GM23248 (cell line): ENCODE results near the gene MCF2L. TPM values are rescaled to one million over a fixed set of nuclear protein-coding genes. Genes with fewer than 3 reads are reported as not detected.

Experiments
- DNase-seq: peaks from one replicate; pipeline ENCODE4 v3.0.0-alpha.2; 2015
- H2AFZ ChIP-seq: fragments of 200-600 bp; sonication (generic); 2 replicates; pipeline ENCODE4 v1.6.1; 2016; ENCODE audit warnings: antibody characterized with exemption
- H3F3A ChIP-seq: fragments of 200-600 bp; sonication (generic); 2 replicates; pipeline ENCODE4 v1.6.1; 2016; ENCODE audit warnings: mild to moderate bottlenecking, antibody characterized with exemption, mixed run types; ENCODE audit not compliant: insufficient read depth
- H3K27ac ChIP-seq: fragments of 200-600 bp; sonication (generic); 2 replicates; pipeline ENCODE4 v1.5.1; 2016; ENCODE audit warnings: mild to moderate bottlenecking
- H3K27me3 ChIP-seq: fragments of 200-600 bp; sonication (generic); replicated peaks from 2 replicates; pipeline ENCODE4 v1.6.1; 2016; ENCODE audit warnings: mild to moderate bottlenecking; ENCODE audit not compliant: insufficient read depth
- H3K36me3 ChIP-seq: fragments of 200-600 bp; sonication (generic); 2 replicates; pipeline ENCODE4 v1.6.1; 2016; ENCODE audit warnings: low read depth, mild to moderate bottlenecking
- H3K4me1 ChIP-seq: fragments of 200-600 bp; sonication (generic); 2 replicates; pipeline ENCODE4 v1.6.1; 2016; ENCODE audit warnings: mild to moderate bottlenecking; ENCODE audit not compliant: insufficient read depth
- H3K4me2 ChIP-seq: fragments of 200-600 bp; sonication (generic); one replicate; pipeline ENCODE4 v1.6.1; 2016; ENCODE audit warnings: mild to moderate bottlenecking; ENCODE audit not compliant: unreplicated experiment
- H3K4me3 ChIP-seq: fragments of 200-600 bp; sonication (generic); 2 replicates; pipeline ENCODE4 v1.5.1; 2016; ENCODE audit warnings: mild to moderate bottlenecking
- H3K79me2 ChIP-seq: fragments of 200-600 bp; sonication (generic); 2 replicates; pipeline ENCODE4 v1.6.1; 2016; ENCODE audit warnings: mild to moderate bottlenecking; ENCODE audit not compliant: insufficient read depth
- H3K9ac ChIP-seq: fragments of 200-600 bp; sonication (generic); 2 replicates; pipeline ENCODE4 v1.6.1; 2016; ENCODE audit warnings: mild to moderate bottlenecking
- H3K9me2 ChIP-seq: fragments of 200-600 bp; sonication (generic); 2 replicates; pipeline ENCODE4 v1.6.1; 2016; ENCODE audit warnings: mixed run types, mild to moderate bottlenecking, moderate library complexity; ENCODE audit not compliant: insufficient read depth
- H3K9me3 ChIP-seq: fragments of 200-600 bp; sonication (generic); one replicate; pipeline ENCODE4 v1.6.1; 2017; ENCODE audit warnings: low read depth
- H4K20me1 ChIP-seq: fragments of 200-600 bp; sonication (generic); 2 replicates; pipeline ENCODE4 v1.6.0; 2016; ENCODE audit not compliant: insufficient read depth
- EZH2 ChIP-seq: fragments of 200-600 bp; sonication (generic); IDR thresholded peaks from 2 replicates; pipeline ENCODE4 v1.6.1; 2018; ENCODE audit warnings: antibody characterized with exemption, mild to moderate bottlenecking; ENCODE audit not compliant: insufficient read depth, poor library complexity, severe bottlenecking
- EZH2phosphoT487 ChIP-seq: fragments of 200-600 bp; sonication (generic); IDR thresholded peaks from 2 replicates; pipeline ENCODE4 v1.6.1; 2018; ENCODE audit warnings: antibody characterized with exemption, moderate library complexity, mild to moderate bottlenecking, low read depth; ENCODE audit not compliant: insufficient read depth
- WGBS, 2 experiments: methylation state at CpG; one replicate each; pipeline ENCODE4 v1.1.6; 2015 to 2017; ENCODE audit warnings: low lambda C conversion rate in 2 of 2, low coverage in 1 of 2; ENCODE audit errors: missing lambda C conversion rate in 2 of 2; 5-methylcytosine and 5-hydroxymethylcytosine counted together
- in situ Hi-C: fragments of 300-500 bp; cut with MboI; formaldehyde crosslinking; loops from 2 replicates; pipeline ENCODE4 v1.15.0; 2020
- polyA plus RNA-seq: library from polyadenylated mRNA; unstranded; fragments of >200 nt; fragmentation: Nextera tagmentation; extraction: Ambion mirVana; gene quantifications from 2 replicates; pipeline ENCODE4 v1.2.1, GENCODE V29; 2016
- total RNA-seq: library from RNA; depleted of rRNA; stranded (reverse); fragments of >200 nt; shearing (Covaris generic); gene quantifications from 2 replicates; pipeline ENCODE4 v1.2.3, GENCODE V29; 2014

Gene MCF2L
- total and polyA plus RNA-seq, 2 experiments from 2014 or later = not detected

DNA sequence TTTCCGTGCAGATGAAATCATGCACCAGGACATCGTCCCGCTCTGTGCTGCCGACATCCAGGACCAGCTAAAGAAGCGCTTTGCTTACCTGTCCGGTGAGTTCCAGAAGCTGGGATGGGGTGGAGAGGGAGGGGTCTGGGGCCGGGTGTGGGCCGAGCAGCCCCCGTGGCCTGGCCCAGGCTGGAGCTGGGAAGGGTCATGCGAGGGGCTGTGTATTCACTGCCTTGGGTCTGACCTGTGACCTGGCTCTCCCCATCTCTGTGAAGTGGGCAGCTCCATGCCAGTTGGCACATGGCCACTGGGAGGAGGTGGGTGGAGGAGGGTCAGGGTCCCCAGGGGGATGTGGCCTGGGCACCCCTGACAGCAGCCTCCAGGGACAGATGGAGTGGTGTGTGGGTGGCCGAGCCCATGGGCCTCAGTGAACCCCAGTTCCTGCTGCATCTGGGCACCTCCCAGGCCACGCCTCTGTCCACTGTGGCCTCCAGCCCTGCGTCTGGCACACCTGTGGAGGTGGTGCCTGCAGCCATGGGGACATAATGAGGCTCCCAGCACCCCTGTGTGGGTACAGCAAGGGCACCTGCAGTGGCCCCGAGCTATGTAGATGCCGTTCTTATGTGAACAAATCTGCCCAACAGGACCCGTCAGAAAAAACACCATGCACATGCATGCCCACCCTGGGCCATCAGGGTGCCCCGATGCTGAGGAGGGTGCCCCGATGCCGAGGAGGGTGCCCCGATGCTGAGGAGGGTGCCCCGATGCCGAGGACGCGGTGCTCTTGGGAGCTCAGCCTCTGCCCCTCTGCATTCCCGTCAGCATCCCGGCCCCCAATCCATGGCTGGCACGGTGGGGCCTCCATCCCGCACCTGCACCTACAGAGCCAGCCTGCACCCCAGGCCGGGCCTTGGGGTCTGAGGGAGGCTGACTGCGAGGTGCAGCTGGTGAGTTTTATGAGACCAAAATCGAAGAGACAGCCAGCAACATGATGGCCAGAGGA, 46.0 kb downstream of the MCF2L start:
- no peak overlapping the region for H3K4me3 ChIP-seq
- WGBS, 2 experiments = 57 to 60% methylated on average over 27 to 31 of the region's 31 CpGs
- no peak overlapping the region for H3K9ac ChIP-seq
- no peaks in the 10 kb centered on the region for H3K4me1 ChIP-seq
- no peaks in the 10 kb centered on the region; the same call in 1 of the 2 replicates for H3K27me3 ChIP-seq
- no peak overlapping the region for H3K4me2 ChIP-seq
- no peaks in the 10 kb centered on the region for H3K79me2 ChIP-seq
- no peak overlapping the region for H3K27ac ChIP-seq
- H3K9me3 ChIP-seq = no peaks in the 10 kb centered on the region
- H4K20me1 ChIP-seq = no peaks in the 10 kb centered on the region
- no peak for TF ChIP-seq EZH2
- TF ChIP-seq EZH2phosphoT487 = no peak
- in situ Hi-C loops = no loop called here
- H2AFZ ChIP-seq = no peak overlapping the region
- no peaks in the 10 kb centered on the region for H3K9me2 ChIP-seq
- no peak for DNase-seq
- no peaks in the 10 kb centered on the region for H3K36me3 ChIP-seq
- H3F3A ChIP-seq = no peaks in the 10 kb centered on the region

DNA sequence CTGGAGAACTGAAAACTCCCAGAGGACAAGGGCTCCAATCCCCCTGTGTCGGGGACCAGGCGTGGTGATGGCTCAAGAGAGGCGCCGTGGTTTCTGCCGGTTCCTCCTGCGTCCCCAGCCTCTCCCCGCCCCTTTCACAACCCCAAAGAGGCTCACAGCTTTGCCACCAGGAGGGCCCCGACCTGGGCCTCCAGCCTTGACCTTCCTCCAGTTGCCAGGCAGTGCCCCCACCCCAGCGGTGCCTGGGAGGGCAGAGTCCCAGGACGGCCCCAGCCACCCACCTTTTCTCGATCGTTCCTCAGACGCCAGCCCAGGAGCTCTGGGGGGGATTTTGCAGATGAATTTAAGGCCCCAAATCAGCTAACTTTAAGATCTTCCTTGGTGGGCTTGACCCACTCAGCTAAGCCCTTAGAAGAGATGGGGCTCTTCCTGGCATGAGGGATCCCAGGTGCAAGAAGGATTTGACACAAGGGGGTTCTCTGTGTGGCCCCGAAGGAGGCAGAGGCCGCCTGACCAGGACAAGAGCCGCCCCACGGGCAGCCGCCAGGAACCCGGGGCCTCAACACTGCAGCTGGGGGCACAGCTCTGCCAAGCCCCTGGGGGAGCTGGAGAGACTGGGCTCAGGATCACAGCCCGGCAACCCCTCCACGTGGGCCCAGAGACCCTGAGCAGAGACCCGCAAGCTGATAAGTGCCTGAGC, 47.0 kb downstream of the MCF2L start:
- Histone ChIP-seq H3K9me3 (no peaks in the 10 kb centered on the region), H3K9me2 (no peaks in the 10 kb centered on the region), H3K27me3 (no peaks in the 10 kb centered on the region; the same call in 1 of the 2 replicates), H3F3A (no peaks in the 10 kb centered on the region), H3K4me3 (no peak overlapping the region), H3K4me2 (no peak overlapping the region), H3K4me1 (no peaks in the 10 kb centered on the region), H3K79me2 (no peaks in the 10 kb centered on the region), H3K36me3 (no peaks in the 10 kb centered on the region), H4K20me1 (no peaks in the 10 kb centered on the region), H3K9ac (no peak overlapping the region), H3K27ac (no peak overlapping the region), H2AFZ (no peak overlapping the region)
- DNase-seq = no peak
- TF ChIP-seq EZH2phosphoT487 (no peak), EZH2 (no peak)
- in situ Hi-C loops = no loop called here
- WGBS, 2 experiments = 58 to 65% methylated on average over 18 to 19 of the region's 22 CpGs

DNA sequence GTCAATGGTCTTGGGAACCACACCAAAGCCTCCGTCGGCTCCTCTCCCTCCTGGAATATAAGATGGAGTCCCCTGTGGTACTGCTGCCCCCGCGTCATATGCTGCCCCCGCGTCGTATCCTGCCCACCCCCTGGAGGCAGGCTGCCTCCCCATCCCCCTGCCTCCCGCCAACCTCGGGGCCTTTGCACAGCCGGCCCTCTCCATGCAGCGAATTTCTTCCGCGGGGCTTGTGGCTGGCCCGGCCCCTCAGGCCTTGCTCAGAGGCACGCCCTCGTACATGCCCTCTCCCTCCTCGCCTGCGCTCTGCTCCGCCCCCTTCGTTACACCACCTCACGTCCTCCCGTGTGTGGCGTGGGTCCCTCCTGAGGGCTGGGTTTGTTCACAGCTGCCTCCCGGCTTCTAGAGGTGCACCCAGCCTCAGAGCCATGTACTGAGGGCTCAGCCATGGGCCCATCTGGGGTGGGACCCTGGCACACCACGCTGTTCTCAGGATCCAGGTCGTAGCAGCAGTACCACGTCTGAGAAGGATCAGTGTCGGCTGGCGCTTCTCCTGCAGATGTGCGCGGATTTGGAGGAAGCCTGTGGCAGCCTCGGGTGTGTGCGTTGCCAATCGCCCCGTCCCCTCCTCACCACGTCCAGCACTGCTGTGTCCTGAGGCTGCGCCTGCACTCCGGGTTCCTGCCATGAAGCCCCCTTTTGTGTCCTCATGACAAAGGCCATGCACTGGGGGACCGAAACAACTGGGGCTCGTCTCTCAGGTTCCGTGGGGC, 47.7 kb downstream of the MCF2L start:
- DNase-seq = no peak
- H3K4me1 ChIP-seq = no peaks in the 10 kb centered on the region
- H2AFZ ChIP-seq = no peak overlapping the region
- H3F3A ChIP-seq = no peaks in the 10 kb centered on the region
- no peaks in the 10 kb centered on the region for H3K79me2 ChIP-seq
- H4K20me1 ChIP-seq = no peaks in the 10 kb centered on the region
- H3K9me2 ChIP-seq = no peaks in the 10 kb centered on the region
- no peaks in the 10 kb centered on the region for H3K36me3 ChIP-seq
- H3K4me2 ChIP-seq = no peak overlapping the region
- no peak for TF ChIP-seq EZH2phosphoT487
- TF ChIP-seq EZH2 = no peak
- no peaks in the 10 kb centered on the region; the same call in 1 of the 2 replicates for H3K27me3 ChIP-seq
- 58 to 74% methylated on average over 27 to 41 of the region's 41 CpGs for WGBS, 2 experiments
- no peak overlapping the region for H3K4me3 ChIP-seq
- no peak overlapping the region for H3K27ac ChIP-seq
- in situ Hi-C loops = no loop called here
- H3K9me3 ChIP-seq = no peaks in the 10 kb centered on the region
- no peak overlapping the region for H3K9ac ChIP-seq

DNA sequence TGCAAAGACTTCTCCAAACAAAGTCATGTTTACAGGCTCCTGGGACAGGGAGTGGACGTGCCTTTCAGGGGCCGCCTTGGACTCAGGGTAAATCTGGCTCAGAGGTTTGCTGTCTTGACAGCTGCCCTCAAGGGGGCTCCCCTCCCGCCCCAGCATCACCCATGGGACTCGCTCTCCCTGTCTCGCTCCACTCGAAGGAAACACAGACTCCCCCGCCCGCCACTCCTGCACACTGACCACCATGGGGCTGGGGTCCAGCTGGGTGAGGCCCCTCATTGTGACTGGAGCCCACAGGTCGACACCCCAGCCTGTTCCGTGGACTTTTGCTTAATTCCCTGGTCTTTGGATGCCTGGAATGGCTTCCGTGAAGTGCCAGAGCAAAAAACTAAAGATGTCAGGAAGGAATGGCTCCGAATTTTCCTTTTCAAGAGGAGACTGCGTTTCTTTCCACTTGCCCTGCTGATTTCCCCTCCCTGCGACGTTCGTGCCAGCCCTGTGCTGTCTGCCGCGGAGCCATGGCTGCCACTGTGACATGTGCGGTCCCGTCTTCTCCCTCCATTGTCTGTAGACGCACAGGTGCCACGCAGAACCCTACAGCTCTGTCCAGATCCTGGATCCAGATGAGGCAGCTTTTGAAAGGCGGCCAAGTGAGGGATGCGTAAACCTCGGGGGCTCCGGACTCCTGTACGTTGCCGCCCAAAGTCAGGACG, 48.6 kb downstream of the MCF2L start:
- DNase-seq = no peak
- no peak overlapping the region for H3K4me2 ChIP-seq
- no peak overlapping the region for H2AFZ ChIP-seq
- H3K4me1 ChIP-seq = no peaks in the 10 kb centered on the region
- no peaks in the 10 kb centered on the region for H3K36me3 ChIP-seq
- TF ChIP-seq EZH2 (no peak), EZH2phosphoT487 (no peak)
- no peak overlapping the region for H3K9ac ChIP-seq
- H3K9me2 ChIP-seq = no peaks in the 10 kb centered on the region
- no peaks in the 10 kb centered on the region for H3F3A ChIP-seq
- no peaks in the 10 kb centered on the region for H4K20me1 ChIP-seq
- H3K9me3 ChIP-seq = no peaks in the 10 kb centered on the region
- in situ Hi-C loops = no loop called here
- no peak overlapping the region for H3K4me3 ChIP-seq
- H3K79me2 ChIP-seq = no peaks in the 10 kb centered on the region
- H3K27ac ChIP-seq = no peak overlapping the region
- 51 to 52% methylated on average over 29 of the region's 29 CpGs for WGBS, 2 experiments
- H3K27me3 ChIP-seq = no peaks in the 10 kb centered on the region; the same call in 1 of the 2 replicates
